Activated T-cell treated with anti-CD3 and anti-CD28 coated beads for 4 hours (primary cell): Measurements from ENCODE around the gene CIAO1.
"Not testable (repeated sequence)": the region's sequence is repeated elsewhere in the genome, so short reads cannot be mapped to it uniquely, and the experiment has no call there.

Source experiments
- DNase-seq: peaks from one replicate; pipeline ENCODE4 v3.0.0-alpha.2; 2020

The CIAO1 gene

DNA sequence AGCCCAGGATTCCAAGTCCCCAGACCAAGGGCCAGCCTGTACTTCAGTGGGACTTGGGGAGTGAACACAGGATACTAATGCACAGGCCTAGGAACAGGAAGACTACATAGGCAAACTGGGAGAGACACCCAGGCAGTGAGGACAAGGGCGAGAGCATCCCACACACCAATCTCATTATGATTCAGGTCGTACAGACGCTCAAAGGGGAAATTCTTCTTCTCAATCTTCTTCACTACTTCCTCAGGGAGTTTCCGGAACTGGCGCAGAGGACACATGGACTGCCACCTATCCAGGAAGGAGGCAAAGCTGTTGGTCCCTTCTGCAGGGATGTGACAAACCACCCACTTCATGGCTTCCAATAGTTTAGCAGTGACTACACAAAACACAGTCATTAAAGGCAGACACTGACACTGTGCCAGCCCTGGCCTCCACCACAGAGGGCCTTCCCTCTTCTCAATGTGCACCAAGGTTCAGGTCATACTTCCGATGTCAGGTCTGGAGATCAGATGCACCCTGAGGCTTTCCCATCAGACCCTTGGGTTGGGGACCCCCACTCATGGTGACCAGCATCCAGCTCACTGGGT, 21.3 kb downstream of the CIAO1 start:
- DNase-seq = no peak

GRCh38 chr2:96291751-96292150, 25.7 kb downstream of the CIAO1 start:
- DNase-seq = no peak

- DNase-seq = not testable (repeated sequence)
Observed at GRCh38 chr2:96294271-96294670, 28.2 kb downstream of the CIAO1 start.

GRCh38 chr2:96296925-96297324, 30.9 kb downstream of the CIAO1 start:
- DNase-seq = no peak

DNA sequence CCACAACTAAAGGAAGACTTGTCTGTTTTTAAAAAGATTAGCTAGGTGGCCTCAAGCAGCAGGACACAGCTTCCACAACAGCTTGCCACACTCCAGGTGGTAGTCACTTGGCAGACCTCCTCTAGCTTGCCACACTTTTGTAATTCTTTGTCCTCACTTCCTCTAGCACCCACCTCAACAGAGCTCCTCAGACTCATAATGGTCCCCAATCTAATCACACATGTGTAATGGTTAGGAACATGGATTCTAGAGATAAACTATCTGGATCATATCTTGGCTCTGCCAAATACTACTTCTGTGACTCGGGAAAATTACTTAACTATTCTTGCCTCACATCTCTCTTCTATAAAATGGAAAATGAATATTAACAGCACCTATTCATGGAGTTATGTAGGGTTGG, 35.8 kb downstream of the CIAO1 start:
- DNase-seq = no peak

DNA sequence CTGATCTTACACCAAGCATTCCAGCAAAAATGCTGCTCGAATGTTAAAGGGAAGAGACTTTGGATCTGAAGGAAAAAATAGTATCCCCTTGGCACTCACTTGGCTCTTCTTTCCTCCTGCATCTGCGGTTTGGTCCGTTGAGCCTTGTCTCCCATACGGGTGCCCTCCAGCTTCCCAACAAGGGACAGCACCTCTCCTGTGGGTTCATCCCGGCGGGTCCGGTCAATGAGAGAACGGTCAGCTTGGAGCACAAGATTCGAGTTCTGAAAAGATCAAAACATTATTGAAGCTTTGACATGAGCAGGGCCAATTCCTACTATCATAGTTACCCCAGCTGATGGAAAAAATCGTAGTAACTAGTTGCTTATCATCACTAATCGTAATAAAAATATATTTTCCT, 38.6 kb downstream of the CIAO1 start:
- no peak for DNase-seq

DNA sequence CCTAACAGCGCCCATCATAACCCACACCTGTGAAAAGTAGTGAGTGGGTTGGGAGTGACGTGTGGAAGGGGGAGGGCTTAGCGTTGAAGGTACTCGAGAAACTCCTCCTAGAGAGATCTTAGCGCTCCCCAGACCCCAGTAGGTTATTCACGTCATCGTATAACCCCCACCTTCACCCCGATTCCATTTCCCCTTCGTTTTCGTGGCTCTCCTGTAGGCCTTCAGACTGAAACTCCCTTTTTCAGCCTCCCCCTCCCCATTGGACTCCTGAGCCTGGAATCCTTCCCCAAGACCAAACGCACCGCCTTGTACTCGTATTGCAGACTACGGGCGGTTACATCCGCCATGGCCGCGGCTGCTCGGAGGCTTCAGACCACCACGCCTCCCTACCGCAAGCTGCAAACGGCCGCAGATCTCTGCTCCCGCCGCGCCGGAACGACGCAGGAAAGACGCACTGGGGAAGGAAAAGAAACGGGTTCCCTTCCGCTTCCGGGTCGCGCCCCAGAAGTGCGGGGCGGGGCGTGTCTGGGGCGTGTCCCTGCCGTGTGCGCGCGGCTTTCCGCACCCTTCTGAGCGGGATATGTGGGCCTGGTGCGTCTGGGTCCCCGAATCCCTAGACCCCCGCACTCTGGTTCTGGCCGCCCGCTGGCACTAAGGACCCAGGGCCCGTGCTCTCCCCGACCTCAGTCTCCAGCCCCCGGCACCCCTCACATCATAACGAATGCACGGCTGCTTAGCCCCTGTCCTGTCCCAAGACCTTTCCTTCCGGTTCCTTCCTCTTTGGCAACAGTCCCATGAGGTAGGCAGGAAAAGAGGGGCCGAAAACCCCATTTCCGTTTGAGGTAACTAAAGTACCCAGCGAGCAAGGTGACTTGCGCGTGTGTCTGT, 39.3 kb downstream of the CIAO1 start, which contains the start of gene SNRNP200:
SNRNP200 (minus strand) TSS at position 456 of the 888 bp plus-strand sequence; CDS start at position 347, 109 bp downstream.
- peak; percentile 88 for DNase-seq

DNA sequence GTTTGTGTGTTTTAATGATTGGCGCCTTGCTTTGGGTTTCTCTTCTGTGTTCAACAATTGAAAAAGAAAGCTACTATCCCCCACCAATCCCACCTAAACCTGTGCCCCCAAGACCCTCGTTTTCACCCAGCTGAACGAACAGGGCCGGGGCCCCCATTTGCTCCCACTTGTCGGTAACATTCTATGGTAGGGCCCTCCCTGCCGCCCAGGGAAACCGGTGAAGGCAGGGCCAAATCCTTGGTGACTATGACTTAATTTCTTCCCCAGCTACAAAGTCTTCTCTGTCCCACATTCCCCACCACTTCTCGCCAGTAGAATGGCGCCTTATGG, 39.9 kb downstream of the CIAO1 start:
- DNase-seq = no peak

DNA sequence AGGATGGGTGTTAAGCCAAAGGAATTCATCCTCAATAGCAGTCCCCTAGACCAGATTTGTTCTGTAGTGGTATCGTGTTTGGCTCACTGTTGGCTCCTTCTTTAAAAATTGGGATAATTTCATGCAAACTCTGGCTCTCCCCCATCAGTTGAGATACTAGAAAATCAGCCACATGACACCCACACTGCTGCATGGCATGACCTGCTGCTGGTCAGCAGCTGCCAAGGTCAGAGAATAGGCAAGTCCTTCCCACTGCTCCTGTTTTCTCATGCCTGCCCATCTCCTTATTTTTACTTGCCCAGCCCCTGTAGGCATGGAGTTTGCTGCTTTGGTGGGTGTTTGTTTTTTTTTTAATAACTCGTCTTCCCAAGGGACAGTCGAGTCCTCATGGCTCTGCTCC, 40.3 kb downstream of the CIAO1 start:
- DNase-seq = no peak

GRCh38 chr2:96308248-96308647, 42.2 kb downstream of the CIAO1 start:
- no peak for DNase-seq

- no peak for DNase-seq
Observed at GRCh38 chr2:96315005-96315399, 49.0 kb downstream of the CIAO1 start.

DNA sequence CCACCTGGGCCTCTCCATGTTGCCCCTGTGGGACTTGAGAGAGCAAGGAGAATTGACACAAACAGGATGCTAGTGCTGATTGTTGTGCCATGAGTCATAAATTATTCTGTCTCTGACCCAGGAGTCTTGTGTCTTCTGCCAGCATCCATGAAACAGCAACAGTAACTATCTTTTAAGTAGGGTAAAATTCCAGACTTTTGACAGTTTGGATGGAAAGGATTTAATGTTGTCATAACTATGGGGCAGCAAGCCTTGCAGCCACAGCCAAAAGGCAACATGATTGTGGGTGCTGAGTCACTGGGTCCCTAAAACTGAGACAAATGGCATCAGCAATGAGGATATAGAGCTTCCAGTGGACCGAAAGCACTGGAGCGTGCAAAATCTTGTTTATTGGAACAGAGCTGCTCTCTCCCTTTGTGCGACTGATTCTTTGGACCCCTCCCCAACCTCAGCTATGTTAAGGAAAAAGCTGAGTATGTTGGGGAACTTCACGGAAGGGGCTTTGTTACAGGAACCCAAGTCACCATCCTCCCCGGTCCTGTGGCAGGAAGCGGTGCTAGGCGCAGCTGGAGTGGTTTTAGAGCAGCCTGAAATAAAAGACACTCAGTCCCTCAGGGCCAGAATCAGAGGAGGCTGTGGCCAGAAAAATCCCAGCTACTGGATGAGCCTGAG, 49.5 kb downstream of the CIAO1 start:
- DNase-seq = no peak

DNA sequence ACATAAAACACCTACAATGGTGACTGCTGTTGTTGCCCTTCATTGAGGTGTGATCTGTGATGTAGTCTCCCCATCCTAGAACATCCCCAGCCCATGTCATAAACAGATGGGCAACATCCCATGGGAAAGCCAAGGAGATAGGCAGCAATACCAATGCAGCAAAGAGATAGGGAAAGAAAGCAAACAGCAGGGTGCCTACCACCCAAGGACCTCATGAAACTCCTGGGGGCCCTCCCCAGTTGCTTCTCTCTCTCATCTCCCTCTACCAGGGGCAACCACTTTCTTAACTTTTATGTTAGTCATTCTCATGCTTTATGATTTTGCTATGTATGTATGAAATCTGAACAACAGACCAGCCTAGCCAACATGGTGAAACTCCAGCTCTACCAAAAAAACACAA, 51.0 kb downstream of the CIAO1 start:
- no peak for DNase-seq

DNA sequence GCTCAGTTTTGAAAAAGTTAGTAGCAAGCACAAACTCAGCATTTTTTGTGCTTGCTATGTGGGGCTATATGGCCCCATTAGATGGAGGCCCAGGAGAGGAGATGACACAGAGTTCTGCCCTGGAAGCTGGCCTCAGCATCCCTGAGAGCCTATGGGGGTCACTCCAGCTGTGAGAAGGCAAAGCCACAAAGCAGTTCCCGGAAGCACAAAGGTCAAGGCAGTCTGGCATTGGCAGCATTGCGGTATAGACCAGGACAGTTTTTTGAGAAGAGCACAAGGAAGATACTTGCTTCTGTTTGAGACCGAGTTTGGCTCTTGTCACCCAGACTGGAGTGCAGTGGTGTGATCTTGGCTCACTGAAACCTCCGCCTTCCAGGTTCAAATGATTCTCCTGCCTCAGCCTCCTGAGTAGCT, 51.6 kb downstream of the CIAO1 start:
- DNase-seq = no peak

DNA sequence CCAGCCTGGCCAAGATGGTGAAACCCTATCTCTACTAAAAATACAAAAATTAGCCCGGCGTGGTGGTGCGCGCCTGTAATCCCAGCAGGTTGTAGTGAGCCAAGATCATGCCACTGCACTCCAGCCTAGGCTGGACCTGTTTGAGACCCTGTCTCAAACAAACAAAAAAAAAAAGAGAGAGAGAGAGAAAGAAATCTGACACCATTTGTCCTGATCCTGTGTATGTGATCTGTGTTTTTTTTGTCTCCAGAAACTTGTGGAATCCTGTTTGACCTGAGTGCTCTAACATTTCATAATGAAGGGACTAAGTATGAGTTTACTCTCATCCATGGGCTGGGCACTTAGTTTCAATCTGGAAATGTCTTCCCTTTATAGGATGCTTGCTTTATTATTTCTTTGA, 52.7 kb downstream of the CIAO1 start:
- DNase-seq = no peak

DNA sequence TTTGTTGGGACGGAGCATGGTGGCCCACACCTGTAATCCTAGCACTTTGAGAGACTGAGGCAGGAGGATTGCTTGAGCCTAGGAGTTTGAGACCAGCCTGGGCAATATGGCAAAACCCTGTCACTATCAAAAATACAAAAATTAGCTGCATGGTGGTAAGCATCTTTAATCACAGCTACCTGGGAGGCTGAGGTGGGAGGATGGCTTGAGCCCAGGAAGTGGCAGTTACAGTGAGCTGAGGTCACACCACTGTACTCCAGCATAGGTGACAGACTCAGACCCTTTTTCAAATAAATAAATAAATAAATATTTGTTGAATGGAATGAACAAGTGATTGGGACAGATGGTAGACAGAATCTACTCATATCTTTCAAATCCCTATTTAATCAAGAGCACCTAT, 53.4 kb downstream of the CIAO1 start:
- no peak for DNase-seq

DNA sequence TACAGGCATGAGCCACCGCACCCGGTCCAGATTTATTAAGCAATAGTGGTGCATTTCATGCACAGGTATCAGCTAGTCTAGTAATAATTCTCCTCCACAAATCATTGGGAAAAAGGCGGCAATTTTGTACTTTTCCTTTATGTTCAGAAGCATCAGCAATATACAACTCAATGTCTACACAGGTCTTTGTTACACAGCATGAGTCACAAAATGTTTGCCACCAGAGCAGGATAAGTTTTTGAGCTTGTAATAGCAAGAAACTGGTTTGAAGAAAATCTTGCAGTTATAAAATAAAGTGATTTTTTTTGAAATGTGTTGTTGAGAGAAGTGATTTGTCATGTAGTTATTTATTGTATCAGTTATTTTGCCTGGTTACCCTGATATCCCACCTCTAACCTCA, 54.3 kb downstream of the CIAO1 start:
- no peak for DNase-seq

DNA sequence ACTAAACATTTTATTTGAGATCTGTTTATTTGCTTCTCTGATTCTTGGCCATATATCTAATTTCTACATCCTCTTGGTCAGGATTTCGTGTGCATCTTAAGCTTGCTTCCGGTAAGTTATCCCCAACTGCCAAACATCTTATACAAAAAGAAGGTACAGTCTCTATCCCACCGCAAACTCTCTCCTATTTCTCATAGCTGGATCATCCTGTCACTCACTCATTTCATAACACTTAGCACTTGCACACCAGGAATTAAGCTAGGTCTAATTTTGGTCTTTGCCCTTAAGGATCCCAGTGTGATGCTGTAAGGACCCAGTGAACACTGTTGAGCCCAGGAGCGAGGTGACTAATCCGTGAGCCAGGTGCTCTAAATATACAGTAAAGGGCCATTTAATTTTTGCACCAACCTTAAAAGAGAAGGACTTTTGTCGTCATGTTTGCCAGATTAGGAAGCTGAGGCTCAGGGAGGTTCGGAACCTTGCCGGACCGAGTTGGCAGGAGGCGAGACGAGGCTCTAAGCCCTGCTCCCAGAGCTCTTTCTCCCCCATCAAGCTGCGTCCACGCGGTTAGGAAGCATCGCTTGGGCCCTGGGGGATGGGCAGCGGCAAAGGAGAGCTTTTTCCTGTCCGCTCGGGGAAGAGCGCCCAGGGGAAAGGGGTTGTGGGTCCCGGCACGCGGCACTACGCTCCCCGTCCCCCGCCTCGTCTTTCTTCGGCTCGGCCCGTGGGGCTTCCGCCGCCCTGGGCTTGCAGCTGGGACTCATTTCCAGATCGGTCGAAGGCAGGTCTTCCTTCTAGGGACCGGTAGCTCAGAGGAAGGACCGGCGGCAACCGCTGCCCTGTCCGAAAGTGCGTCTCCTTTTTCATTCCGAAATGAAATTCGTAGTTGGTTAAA, 55.0 kb downstream of the CIAO1 start:
- no peak for DNase-seq
